MV-4-11 (cell line): ENCODE results near the gene OR2Z1.

Experiments used
- DNase-seq: peaks from one replicate; lab custom pipeline; 2025; lab: John Stamatoyannopoulos, UW

OR2Z1 gene, protein sequence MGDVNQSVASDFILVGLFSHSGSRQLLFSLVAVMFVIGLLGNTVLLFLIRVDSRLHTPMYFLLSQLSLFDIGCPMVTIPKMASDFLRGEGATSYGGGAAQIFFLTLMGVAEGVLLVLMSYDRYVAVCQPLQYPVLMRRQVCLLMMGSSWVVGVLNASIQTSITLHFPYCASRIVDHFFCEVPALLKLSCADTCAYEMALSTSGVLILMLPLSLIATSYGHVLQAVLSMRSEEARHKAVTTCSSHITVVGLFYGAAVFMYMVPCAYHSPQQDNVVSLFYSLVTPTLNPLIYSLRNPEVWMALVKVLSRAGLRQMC

DNA sequence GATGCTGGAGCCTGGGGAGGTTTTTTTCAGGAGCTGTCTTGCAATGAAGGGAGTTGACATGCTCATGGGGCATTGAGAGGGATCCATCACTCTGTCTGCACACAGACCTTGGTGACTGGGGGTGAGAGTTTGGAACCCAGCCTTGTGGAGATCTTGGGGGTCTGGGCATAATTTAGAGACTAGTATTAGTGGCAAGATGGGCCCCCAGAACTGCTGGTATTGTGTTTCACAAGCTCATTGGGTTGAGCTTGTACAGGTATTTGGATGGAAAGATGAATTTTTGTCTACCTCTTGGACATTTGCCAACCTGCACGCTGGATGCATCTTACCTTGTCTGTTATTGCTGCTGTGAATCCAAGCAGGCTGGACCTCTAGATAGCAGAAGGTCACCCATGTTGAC lies at the start of gene OR2Z1:
OR2Z1 (plus strand) TSS at position 301 of the 400 bp plus-strand sequence. CDS start 9,395 bp downstream, outside the sequence.
- no peak for DNase-seq

DNA sequence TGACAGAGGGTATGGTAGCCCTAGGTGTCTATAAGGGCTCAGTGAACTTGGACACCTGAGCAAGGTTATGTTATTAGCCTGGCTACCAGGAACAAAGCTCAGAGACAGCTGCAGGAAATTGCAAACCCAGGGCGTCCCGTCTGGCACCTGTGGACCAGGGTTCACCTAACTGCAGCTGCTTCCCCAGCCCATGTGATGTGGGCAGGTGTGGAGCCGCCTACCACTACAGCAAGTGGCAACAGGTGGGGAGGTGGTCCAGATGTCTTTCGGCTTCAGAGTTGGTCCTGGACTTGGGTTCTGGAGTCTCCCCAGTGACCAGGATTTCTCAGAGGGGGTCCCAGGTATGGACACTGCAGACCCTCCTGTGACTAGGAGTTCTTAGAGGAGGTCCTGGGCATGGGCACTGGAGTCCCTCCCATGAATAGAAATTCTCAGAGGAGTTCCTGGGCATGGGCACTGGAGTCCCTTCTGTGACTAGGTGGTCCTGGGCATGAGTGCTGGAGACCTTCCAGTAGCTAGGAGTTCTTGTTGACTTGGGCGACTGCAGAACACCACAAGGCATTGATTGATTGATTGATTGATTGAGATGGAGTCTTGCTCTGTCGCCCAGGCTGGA lies 48.0 kb upstream of the OR2Z1 start:
- DNase-seq, result no peak

DNA sequence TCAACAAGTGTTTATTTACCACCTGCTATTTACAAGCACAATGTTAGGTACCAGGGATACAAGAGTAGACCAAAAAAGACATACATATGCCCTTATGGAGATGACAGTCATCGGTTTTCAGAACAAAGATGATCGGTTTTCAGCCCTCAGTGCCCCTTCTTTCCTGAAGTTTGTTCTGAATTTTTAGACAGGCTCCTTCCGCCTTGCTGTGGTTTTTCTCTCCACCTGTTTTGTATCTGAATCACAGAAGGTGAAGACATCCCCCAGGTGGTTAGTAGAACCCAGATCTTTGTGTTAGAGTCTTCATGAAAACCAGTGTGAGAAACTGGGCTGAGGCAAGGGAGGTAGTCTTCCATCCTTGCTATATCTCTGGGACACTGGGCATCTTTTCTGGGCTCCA lies 46.4 kb upstream of the OR2Z1 start:
- DNase-seq, result no peak

DNA sequence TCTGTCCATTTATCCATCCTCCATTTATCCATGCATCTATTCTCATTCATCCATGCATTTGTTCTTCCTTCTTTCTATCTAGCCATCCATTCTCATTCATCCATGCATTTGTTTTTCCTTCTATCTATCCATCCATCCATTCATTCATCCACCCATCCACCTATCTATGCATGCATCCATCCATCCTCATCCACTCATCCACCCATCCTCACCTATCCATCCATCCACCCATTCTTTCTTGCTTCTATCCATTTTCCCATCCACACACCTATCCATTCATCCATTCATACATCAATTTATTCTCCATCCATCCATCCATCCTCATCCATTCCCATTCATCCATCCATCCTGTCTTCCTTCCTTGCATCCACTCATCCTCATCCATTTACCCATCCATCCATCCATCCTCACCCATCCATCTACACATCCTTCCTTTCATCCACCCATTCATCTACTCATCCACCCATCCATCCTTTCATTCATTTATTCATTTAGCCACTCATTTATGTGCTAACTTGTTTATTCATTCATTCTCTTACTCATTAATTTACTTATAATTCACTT lies 43.1 kb upstream of the OR2Z1 start:
- DNase-seq, result no peak

DNA sequence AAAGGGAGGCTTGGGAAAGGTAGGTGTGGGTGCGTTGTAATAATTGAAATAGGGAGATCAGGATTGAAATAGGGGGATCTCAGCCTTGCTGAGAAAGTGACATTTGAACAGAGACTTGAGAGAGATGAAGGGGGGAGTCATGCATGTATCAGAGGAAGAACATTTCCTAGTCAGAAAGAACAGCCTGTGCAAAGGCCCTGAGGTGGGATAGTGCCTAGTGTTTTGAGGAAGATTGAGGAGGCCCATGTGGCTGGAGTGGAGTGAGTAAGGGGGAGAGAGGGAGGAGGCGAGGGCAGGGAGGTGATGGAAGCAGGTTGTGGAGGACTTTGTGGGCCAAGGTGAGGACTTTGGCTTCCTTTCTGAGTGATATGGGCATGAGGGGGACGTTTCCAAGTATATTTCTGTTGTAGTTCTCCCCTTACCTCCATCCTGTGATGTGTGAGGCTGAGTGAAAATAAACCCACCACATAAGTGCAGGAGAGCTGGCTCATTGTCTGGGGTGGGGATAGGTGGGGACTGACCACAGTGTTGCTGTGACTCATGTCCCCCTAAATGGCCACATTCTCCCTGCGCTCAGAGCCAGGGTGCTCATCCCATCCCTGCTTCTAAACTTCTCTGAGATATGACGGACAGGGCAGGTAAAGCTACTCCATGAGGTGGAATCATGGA lies 40.6 kb upstream of the OR2Z1 start:
- DNase-seq, result no peak

DNA sequence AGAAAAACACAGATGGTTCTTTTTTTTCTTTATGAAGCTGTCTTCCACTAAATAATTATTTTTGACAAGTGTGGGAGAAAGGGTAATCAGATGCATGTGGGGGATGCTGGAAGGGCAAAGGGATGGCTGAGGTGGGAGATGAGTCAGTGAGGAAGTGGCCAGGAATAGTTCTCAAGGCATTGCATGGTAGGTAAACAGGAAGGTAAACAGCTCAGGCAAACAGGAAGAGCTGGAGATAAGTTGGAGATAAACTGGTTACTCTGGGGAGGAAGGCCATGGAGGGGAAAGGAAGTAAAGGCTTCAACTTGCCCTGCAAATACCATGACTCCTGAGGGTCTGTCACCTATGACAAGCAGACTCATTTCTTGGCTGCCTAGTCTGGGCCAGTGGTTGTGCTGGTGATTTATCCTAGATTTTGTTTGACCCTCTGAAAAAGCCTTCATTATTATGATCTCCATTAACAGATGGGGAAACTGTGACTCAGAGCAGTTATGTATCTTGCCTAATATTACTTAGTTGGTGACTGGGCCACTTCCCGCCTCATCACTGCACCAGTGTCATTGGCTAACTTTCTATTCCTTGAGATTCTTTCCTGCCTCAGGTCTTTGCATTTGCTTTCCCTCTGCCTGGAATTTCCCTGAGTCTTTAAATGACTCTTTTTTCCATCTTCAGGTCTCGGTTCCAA lies 39.9 kb upstream of the OR2Z1 start:
- peak; percentile 50 for DNase-seq

DNA sequence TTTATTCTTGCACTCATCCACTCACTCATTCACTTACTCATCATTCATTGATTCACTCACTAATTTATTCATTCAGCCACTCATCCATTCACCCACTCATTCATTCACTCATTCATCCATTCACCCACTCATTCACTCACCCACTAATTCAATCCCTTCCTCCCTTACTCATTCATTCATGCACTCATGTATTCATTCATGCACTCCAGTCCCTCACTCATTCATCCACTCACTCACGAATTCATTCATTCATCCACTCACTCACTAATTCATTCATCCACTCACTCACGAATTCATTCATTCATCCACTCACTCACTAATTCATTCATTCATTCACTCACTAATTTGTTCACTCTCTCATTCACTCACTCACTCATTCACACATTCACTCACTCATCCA lies 39.0 kb upstream of the OR2Z1 start:
- no peak for DNase-seq

DNA sequence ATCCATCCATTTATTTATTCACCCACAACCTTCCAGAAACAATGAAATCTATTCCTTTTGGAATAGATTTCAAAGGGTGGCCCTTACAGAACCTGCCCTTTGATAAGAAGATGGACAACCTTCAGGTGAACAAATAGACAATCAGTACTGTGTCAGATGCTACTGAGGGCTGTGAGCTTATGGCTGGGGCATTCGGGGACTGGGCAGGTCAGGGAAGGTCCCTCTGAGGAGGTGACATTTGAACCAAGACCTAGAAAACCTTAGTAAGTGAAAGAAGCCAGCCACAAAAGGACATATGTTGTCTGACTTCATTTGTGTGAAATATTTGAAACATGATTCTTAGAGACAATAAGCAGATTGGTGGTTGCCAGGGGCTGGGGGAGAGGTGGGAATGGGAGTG lies 38.5 kb upstream of the OR2Z1 start:
- no peak for DNase-seq

DNA sequence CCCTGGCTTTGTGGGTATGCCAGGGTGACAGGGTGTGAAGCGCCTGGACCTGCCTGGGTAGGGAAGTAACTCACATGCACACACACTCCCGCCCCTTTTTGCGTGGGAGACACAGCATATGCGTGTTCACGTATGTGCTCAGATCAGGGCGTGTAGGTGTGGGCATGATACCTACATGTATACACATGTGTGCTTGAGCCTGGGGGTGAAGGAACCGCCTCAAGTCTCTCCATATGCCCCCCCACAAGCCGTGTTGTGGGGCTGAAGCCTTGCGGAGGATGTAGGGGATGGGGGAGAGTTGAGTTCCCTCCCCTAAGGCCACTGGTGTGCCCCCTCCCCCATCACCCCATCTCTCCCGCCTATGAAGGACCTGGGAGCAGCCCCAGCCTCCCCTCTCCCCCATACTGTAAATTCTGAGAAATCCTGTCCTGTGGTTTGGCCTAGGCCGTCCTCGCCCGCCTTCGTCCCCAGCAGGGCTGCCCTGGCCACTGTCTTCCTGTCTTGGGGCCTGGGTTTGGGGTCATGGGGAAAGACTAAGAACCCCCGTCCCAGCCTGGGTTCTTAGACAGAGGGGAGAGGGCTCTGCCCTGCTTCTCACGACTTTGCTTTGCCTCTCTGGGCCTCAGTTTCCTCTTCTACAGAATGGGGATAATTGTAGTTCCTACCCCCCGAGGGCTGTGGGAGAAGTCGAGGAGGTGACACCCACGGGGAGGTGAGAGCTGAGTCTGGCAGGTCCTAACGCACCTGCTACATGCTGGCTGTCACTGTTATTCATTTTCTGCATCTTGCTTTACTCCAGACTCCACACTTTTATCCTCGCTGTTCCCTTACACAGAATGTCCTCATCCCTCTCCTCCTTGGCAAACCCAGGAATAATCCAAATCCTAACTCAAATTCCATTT lies 37.2 kb upstream of the OR2Z1 start:
- DNase-seq, result no peak

DNA sequence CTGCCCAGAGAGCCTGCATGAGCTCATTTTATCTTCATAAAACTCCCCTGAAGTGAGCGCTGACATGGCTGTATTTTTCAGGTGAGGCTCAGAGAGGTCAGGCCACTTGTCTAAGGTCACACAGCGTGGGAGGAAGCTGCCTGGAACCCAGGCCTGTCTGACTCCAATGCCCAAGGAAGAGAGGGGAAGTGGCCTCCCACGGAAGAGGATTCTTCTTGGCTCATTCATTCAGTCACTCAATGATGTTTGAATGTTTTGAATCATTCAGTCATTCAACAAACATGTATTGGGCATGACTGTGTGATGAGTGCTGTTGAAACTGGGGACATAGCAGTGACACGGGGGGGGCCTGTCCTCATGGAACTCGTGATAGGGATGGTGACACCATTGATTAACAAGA lies 34.9 kb upstream of the OR2Z1 start:
- no peak for DNase-seq

DNA sequence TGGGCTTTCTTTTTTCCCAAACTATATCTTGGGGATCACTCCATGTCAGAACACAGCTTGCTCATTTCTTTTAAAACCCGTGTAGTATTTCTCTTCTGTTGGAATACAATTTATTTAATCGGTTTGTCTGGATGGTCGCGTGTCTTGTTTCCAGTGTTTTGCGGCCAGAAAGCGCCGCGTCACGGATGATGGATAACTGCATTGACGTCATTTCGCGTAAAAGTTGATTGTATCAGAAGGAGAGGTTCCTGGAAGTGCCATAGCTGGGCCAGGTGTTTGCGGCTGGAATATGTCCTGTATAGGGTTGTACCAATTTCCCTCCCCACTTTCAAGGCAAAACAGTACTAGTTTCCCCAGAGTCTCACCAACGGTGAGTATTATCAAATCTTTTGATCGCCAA lies 32.5 kb upstream of the OR2Z1 start:
- no peak for DNase-seq

DNA sequence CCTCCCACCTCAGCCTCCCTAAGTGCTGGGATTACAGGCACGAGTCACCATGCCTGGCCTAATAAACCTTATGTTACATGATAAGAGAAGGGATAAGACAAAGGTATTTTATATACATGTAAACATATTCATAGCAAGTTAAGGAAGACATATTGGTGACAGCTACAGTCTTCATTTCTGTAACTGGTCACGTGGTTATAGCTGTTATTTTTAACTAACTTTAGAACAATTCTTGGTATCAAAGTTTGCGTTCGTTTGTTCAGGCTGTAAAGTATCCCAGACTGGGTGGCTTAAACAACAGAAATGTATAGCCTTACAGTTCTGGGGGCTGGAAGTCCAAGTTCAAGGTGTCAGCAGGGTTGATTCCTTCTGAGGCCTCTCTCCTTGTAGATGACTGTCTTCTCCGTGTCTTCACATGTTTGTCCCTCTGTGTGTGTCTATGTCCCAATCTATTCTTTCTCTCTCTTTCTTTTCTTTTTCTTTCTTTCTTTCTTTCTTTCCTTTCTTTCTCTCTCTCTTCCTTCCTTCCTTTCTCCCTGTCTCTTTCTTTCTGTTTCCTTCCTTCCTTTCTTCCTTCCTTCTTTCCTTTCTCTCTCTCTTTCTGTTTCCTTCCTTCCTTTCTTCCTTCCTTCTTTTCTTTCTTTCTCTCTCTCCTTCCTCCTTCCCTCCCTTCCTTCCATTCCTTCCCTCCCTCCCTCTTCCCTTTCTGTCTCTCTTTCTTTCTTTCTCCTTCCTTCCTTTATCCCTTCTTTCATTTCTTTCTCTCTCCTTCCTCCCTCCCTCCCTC lies 30.5 kb upstream of the OR2Z1 start:
- DNase-seq, result no peak

DNA sequence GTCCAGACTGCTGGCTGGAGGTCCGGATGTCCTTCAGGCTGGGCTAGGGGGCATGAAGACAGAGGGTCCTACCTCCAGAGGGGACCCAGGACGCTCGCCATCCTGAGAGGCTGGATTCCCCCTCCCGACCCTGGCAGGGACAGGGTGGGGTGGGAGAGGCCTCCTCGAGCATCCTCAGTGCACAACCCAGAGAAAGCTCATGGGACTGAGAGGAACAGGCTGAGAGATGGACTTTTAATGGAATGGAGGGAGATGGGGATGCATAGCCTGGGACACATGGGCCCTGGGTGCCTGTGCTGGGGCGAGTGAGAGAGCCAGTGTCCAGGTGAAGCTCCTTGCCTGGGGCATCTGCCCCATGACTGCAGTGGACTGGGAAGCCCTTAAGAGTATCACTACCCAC lies 25.9 kb upstream of the OR2Z1 start:
- DNase-seq, result no peak

DNA sequence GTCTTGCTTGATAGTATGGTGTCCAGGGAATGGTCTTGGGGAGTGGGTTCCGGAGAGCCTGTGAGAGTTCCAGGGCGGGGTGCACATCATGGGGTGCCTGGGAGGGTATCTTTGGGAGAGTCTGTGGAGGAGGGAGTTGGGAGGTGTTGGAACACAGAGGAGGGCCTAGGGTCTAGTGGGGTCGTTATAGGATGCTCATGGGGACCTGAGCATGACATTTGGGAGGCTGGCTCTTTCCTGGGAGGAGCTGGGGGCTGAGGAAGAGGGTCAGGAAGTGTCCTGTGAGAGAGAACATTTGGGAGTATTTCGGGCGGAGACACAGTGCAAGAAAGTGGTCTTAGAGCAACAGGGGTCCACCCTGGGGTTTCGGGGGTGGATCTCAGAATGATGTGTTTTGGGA lies 25.5 kb upstream of the OR2Z1 start:
- DNase-seq, result no peak

DNA sequence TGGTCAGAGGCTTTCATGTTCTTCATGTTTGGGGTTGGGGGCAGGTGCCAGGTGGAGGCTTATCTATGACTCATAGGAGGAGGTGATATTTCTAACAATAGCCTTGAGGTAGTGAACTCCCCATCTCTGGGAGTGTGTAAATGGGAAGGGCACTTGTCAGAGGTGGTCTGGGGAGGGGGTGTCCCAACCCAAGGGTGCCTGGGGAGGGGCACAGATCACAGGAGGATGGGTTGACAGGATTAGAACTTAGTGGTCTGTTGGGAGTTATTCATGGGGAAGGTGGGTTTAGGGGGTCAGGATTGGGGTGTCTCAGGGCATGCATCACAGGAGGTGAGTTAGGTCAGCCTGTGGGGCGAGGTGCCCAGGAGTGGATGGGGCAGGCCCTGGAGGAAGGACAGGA lies 24.4 kb upstream of the OR2Z1 start:
- no peak for DNase-seq

DNA sequence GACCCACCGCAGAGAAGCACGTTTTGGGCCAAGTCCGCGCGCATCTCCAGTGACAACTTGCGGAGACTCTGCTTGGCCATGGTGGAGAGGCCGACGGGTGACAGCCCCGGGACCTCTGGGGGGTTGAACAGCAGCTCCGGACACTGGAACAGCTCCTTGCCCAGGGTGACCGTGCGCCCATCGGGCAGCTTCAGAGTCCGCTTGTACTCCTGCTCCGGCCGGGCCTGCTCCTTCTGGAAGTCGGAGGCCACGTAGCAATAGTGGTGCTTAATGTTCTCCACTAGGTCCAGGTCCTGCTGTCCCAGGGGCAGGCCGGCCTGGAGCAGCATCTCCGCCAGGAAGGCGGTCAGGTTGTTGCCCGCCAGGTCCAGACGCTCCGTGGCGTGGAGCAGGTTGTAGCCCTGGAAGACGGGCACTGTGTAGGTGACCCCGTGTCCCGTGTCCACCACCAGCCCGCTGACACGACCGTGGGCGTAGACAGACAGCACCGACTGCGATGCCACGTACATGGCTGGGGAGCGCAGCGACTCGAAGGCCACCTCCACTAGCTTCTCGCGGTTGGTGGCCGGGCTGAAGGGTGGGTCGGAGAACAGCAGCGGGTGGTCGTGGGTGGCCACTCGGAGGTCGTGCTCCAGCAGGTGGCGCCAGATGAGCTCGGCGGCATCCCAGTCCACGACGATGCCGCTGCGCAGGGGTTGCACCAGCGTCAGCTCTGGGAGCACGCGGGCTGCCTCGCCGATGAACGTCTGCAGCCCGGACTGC lies 23.6 kb upstream of the OR2Z1 start:
- no peak for DNase-seq

DNA sequence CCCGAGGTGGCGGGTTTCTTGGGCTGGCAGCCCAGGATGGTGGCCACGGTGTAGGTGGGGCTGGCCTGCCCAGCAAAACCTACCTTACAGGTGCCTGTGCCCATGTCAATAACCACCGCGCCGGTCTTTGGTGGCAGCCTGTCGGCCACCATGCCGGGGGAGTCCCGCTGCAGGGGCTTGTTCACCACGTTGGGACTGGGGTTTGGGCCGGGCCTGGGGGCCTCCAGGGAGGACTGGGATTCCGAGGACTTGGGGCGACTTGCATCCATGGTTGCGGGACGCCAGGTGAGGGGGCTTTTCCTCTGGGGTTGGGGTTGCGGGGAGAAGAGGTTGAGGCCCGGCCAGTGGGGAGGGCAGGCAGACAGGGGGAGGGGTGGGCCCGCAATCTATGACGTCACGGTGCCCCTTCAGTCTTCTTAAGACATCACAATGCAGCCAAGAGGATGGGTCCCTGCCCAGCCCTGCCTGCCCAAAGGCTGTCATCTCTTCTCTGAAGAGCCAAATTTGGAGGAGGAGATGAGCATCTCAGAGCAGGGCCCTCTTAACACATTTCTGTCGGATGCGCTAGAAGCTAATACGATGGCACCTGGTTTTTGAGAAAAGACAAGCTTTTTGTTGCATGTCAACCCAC lies 22.9 kb upstream of the OR2Z1 start, which contains the start of gene ACTL9:
ACTL9 (minus strand) TSS at position 363 of the 631 bp plus-strand sequence; CDS start at position 269, 94 bp downstream.
- no peak for DNase-seq

DNA sequence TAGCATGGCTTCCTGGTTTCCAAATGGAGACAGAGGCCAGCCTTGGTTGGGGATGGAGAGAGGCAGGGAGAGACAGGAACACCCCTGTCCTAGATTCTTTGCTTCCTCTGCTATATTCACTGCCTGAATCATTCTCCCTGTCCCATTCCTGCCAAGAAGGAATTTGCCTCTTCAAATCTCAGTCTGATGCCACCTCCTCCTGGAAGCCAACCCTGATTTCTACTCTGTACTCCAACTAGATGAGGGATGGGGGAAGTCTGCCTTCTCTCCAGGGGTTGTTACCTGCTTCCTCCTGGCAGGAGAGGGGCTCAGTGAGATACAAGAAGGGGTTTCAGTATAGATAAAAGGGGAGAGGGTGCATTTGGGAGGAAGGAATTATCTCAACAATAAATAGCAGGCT lies 21.5 kb upstream of the OR2Z1 start:
- no peak for DNase-seq

DNA sequence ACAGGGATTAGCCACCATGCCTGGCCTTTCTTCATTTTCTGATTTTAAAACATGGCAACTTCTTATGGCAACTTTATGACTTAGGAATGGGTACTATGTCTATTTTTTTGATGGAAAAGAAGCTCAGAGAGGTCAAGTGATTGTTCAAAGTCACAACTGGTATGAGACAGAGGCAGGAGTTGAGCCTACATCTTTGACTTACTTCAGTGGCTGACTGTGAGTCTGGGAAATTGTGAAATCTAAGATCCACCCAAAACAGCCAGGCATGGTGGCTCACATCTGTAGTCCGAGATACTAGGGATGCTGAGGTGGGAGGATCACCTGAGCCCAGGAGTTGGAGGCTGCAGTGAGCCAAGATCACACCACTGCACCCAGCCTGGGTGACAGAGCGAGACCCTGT lies 20.5 kb upstream of the OR2Z1 start:
- no peak for DNase-seq
